Measurements from ENCODE around the gene CDH23.

Gene CDH23

DNA sequence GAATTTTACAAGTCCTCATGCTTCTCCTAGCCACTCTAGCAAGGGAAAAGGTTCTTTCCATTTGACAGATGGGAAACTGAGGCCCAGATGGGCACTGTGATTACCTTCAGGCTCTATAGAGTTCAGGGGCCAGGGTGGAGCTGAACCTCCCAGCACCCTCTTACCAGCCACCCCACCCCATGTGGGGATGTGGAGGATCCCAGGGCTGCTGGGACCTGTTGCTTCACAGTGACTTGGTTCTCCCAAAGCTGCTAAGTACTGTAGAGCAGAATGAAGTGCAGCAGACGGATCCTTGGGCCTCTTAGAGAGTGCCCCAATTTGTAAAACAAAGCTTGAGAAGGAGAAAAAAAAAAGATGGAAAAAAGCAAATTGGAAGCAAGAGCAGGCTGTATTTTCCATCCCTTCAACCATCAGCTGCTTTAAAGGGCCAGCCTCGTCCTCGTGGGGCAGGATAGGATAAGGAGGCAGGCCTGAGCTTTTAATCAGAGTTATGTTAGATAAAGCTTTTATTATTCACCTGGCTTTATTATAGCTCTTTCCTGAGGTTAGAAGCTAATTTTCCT, 147.0 kb downstream of the CDH23 start:
- DNase-seq = no peak

DNA sequence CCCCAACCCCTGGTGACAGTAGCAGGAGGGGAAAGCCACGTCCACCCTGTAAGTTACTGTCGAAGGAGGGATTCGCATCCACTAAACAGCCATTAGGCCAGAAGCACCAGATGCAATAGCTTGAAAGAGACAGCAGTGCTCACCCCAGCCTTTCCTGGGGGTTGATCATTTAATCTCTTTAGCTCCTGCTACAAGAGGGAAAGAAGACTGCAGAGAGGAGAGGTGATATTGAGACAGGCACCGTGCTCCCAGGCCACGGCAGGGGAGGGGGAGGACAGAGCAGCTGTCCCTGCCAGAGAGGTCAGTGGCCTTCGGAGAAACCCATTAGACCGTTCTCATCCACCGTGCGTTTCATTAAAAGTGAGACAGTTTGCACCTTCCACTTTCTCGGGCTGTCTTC, 148.3 kb downstream of the CDH23 start:
- no peak for DNase-seq

DNA sequence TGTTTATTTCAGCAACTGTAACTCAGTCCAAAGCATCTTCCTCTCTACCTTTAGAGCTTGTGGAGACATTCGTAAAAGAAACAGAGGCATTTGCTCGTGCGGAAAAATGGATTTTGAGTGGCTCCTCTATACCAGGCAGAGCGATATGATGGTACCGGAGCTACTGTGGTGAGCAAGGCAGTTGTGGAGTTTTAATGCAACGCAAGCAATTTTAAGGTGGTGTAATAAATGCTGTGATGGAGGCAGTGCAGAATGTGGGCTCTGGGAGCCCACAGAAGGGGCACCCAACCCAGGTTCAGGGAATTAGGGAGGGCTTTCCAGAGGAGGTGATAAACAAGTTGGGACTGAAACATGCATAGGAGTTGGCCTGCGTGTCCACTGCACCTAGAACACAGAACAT, 149.5 kb downstream of the CDH23 start:
- DNase-seq = no peak

DNA sequence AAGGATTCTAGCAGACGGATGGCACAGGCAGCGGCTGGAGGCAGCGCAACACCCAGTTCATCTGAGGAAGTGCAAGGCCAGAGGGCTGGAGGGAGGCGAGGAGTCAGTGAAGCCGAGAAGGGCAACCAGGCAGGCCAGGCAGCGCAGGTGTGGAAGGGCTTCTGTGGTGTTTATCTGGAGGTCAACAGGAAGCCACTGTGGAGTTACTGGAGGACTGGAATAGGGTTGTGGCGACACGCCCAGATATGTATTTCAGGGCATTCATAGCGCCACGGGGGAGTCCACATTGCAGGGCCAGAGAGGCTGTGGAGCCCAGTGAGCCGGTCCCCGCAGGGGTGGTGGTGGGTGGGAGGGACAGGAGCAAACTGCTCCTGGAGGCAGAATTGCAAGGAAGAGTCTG, 150.6 kb downstream of the CDH23 start:
- DNase-seq = no peak

DNA sequence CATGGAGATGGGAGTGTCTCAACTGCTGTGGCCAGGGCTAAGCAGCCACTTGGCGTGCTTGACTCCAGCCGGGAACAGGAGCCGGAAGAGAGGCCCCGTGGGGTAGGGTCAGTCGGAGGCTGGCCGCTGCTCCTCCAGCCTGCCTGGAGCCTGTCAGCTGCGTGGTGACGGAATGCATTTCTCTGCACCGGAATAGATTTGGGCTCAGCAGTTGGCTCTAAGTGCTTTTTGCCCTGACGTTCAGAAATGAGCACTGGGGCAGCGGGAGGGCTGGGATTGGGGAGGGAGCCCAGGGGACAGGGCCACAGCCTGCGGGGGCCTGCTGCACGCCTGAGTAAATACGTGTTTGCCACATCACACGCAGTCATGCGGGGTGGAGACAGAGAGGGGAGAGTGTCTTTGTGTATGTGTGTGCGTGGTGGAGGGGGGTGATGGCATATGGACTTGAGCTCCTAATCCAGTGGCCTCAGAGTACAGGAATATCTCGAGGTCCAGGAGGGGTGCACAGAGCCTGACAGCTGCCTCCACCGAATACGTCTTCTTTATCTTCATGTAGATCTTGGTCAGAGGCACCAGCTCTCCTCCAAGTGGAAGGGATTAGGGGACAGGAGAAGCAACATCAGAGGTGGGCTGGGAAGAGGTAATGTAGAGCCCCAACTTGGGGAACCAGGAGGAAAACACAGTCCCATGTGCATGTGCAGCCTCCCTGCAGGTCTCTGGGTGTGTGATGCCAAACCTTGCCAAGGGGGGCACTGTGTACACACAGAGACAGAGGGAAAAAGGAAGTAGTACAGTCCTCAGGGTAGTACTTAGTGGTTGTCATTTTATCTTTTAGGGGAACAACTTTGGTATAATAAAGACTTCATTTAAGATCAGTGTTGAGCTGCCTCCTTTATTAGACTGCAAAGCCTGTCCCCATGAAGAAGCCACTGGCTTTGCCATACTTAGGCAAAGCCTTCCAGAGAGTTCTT, 151.4 kb downstream of the CDH23 start:
- no peak for DNase-seq

DNA sequence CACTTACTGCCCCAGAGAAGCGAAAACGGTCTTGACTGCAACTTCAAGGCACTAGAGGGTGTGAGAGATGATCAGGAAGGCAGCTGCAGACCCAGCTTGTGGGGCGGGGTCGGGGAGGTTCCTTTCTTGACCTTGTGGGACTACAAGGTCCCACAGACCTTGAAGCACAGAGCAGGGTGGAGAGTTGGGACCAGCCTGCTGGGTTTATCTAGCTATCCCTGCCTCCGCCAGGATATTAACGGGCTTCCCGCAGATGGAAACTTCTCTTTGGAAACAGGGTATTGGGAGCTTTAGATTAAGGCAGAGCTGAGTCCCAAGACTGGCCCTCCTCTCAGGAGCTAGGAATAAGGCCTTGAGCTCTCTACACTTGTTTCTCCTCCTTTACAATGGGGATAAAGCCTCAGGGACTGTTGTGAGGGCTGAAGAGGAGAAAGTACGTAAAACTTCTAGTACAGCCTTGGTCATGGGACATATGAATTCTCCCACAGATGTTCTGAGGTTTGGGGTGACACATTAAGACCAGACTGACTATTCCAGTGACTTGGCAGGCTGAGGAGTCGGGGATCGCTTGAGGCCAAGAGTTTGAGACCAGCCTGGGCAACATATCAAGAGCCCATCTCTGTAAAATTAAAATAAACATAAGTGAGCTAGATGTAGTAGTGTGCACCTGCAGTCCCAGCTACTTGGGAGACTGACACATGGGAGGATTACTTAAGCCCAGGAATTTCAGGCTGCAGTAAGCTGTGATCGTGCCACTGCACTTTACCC, 153.2 kb downstream of the CDH23 start:
- DNase-seq = no peak

DNA sequence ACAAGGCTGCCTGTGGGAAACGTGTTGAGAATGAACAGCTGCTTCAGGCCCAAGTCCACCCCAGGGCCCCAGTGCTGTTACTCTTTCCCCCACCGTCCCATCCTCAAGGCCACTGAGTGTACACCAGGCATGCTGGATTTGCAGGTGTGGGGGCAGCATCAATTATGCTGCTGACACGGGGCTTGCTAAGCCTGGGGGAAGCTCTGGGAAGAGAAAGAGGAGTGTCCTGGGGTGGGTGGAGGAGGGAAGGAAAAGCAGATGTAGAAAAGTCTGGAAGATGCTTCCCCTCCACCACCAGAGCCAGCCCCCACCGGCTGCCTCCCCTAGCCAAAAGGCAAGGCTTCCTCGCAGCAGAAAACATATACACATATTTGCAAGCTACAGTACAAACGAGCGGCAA, 153.9 kb downstream of the CDH23 start:
- DNase-seq = no peak

DNA sequence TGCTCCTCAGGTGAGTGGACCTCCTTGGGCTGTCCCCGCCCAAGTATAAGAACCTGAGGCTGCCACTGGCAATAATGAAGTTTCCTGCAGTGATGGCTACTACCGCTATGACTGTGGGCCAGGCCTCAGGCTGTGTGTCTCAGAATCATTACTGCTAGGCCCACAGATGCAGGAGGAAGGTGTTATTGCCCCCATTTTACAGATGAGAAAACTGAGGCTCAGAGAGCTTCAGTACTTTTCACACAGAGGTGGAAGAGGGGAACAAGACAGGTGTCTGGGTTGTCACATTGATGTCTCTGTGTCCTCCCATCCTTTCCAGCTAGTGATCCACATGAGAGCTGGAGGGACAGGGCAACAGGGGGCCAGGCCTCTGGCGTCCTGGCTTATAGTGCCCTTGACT, 155.2 kb downstream of the CDH23 start:
- DNase-seq = no peak

DNA sequence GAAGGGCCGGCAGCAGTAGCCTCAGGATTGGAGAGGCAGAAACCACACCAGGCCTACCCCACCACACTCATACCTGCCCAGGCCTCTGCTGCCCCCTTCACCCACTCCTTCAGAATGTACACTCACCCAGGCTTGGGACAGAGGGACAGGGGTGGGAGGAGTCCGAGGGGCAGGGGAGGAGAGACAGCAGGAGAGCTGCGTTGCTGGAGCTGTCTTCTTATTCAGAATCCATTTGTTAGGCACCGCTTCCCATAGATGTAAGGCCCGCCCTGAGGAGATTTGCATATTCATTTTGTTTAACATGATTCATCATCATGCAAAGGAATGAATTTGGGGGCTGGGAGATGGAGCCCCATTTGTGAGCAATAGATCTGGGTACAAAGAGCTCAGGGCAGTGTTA, 156.7 kb downstream of the CDH23 start:
- no peak for DNase-seq

DNA sequence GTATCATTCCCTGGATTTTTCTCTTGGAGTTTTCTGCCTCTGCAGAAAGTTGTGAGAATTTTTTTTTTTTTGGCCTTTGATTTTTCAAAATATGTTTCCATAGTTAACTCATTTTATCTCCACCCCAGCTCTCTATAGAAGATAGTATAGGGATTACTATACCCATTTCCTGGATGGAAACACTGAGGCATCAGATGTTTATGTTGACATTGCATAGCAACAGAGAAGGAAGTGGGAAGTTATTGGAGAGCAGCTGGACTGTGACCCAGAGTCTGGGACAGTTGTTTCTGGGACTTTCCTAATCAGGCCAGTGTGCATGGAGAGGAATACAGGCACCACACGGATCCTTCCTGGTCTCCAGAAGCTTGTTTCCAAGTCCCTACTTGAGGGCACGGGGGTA, 158.0 kb downstream of the CDH23 start:
- no peak for DNase-seq

DNA sequence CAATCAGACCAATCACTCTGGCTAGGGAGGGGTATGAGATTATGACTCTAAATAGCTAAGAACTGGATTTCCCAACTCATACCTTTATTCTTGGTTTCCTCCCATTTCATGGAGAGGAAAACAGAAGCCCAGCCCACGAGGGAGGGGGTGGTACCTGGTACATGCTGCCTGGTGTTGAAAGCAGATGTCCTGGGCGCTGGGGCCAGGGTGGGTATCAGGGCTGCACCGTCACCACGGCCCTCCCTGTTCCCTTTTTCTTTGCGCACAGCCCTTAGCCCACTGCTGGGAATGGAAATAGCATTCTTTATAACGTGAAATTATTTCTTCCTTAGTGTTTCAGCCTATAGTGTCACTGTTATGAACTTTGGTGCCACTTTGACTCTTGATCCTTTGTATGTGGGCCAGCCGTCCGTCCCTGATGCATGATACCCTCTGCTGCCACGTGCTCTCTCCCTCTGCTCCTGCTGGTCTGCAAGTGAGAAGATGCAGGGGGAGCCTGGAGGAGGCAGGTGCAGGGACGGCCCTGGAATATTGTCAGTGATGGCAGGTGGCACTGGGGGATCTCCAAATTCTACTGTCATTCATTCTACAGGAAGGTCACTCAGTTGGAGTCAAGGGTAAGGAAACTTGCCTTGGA, 158.5 kb downstream of the CDH23 start:
- no peak for DNase-seq

DNA sequence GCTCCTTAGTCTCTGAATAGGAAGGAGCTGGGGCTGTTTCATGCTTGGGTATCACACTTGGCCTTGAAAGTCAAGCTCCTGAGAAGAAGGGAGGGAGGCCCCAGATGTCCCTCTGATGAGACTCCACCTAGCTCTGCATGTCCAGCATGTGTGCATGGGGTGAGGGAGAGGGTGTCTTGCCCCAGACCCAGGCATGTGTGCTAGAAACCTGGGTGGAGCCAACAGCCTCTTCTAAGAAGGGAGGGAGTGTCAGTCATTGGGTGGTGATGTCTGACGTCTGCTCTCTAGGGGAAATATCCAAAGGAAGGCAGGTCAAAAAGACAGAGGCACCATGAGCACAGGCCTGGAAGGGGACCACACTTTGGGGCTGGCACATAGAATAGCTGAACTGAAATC, 159.0 kb downstream of the CDH23 start:
- no peak for DNase-seq

DNA sequence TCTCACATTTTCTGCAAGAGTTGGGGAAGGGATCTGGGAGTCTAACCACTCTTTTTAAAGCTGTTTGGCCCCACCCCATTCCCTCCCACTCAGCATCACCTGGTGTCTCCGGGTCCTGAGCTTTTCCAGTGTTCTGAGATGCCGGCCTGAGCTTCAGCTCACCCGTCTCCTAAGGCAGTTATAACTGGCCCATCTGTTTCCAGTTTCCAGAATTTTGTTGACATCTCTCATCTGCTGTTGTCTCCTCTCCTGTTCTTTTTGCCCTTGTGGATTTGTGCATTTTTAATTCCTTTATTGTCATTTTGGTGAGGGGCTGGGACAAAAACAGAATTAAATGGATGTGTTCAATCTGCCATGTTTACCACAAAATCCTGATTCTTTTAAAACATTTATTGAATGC, 162.3 kb downstream of the CDH23 start:
- DNase-seq = no peak

DNA sequence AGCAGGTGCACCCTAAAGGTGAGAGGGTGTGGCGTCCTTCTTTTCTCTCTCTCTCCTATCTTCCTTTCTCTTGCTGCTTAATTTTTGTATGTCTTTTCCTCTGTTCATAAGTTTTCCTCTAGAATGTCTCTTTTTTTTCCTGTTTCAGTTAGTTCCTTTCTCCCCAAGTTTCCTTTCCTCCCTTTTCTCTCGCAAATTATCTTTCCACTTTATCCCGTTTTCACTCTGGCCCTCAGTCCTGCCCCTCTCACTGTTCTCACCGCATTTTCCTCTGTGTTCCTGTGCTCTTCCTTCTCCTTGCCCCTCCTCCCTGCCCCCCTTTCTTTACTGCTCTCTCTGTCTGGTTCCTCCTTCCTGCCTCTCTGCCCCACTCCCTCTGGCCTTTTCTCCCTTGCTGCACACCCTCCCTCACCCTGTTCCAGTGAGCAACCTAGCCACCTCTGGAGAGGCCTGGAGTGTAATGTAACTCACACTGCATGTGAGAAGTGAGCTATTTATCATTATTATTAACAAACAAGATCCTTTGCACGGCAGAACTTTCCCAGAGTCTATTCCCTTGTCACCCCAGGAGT, 164.4 kb downstream of the CDH23 start:
- no peak for DNase-seq

DNA sequence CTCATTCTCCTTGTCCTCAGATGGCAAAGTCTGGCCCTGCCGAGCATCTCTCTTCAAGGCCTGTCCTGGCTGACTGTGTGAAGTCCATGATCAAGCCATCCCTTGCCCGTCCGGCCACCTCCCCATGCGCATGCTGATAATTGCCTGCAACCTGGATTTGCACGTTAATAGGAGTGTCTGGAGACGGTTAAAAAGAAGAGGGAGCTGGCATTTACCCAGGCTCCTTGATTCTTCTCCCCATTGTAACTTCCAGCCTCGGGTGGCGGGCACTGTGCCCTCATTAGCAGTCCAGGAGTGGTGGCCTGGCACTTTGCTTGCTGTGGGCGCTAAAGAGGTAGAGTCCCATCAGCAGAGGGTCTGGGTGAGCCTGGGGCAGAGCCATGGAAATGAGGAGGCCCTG, 165.5 kb downstream of the CDH23 start:
- DNase-seq = no peak

DNA sequence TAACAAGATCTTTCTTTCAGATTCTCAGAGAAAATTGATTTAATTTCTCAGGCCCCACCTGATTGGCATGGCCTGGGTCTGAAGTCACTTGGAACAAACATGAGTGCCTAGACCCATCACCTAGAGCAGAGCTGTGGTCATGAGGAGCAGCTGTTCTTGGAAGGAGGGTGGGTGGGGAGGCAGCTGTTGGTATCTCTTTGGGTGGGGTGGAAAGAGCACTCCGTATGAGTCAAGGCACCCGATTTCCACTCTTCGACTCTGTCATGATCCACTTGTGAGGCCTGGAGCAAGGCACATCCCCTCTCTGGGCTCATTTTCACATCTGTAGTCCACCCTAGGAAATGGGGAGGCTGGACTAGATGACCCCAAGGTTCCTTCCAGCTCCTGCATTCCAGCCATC, 166.2 kb downstream of the CDH23 start:
- no peak for DNase-seq

DNA sequence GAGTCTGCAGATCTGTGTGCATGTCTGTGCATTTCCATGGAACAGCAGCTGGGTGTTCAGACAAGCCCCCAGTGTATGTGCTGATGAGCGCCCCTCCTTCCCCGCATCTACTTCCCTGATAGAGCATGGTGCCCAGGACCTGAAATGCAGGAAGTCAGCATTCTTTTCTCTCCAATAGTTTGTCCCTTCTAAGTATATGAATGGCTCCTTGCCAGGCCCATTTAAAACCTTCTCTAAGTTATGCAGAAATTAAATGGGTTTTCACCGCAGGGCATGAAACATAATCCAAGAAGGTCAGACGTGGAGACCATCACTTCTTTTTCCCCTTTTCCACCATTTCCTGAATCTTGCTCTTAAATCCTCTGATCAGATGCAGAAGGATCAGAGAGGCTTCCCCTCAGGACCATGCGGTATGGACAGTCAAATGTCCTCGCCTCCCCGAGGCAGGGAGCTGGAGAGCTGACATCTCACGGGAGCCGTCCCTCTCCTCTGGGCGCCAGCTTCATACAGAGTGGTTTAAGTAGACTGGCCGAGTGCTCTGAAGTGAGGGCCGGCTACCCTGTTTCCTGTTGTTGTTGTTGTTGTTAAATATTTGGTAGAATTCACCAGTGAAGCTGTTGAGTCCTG, 167.6 kb downstream of the CDH23 start:
- DNase-seq = no peak

DNA sequence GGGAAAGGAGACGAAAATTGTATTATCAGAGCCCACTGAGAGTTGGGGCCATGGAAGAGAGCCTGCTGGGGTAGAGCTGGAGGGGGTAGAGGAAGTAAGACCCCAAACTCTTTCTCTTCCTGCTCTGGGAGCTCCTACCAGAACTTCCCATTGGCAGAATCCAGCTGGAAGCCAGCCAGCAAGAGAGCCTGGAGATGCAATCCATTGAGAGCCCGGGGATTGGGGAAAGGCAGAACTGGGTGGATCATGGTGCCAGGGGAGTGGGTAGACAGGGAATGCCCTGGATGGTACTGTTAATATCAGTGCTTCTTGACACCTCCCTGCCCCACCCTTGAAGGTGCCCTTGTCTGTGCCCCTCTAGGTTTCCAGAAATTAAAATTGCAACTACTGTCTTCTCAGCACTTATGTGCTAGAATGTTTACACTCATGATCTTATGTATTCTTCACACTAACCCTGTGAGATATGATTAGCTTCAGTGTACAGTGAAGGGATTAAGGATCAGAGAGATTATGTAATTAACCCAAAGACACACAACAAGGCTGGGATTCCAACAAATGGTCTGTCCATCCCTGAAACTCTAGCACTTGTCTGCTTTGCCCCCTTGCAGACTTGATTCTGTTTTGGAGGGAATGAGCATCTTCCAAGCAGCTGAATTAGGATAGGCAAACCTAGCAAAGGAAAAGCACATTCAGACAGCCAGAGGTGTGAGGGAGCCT, 168.7 kb downstream of the CDH23 start:
- no peak for DNase-seq

DNA sequence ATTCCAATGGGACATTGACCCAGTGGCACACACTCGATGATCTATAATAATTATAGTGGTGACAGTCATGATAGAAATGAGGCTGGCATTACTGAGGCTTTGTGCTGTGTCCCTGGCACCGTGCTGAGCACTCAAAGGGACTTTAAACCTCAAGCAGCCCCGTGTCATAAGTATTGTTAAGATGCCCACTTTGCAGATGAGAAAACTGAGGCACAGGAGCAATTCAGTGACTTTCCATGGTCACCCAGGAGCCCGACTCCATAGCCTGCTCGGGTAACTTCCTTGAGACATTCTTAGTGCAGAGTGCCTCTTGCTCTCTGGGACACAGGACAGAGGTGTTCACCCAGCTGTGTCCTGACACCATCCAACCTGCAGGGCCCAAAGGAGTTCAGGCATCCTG, 170.3 kb downstream of the CDH23 start:
- DNase-seq = no peak

DNA sequence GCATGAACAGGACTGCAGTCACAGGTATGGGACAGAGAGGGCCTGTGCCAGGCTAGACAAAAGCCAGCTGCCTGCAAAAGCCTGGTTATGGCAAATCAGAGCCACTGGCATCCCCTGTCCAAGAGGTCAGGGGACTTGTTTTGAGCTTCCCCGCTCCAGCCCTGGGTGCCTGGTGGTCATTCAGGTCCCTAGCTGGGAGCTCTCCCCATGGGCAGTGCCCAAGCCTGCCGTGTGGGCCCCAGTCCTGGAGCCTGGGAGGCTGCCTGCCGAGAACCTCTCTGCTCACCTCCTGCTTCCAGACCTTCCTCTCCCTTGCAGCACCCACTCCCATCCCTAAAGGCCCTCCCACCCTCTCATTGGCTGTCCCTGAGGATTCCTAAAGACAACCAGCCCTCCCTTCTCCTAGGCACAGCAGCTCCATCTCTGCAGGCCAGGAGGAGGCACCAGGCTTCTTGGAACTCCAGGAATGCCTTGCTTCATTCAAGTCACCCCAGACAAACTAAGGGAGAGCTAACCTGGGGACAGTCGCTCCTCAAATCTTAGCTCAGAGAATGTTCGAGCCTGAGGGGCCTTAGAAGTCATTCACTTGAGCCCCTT, 172.3 kb downstream of the CDH23 start:
- DNase-seq = no peak

Data from T1000 (cell line).